Measurements from ENCODE around the gene BLOC1S1. TPM values are rescaled to one million over a fixed set of nuclear protein-coding genes. Genes with fewer than 3 reads are reported as not detected.

BLOC1S1 gene
- total RNA-seq, 1 donor from 2014 or later = 51.0 TPM

GRCh38 chr12:55723516-55724225 is 7.8 kb downstream of the BLOC1S1 start:
- Mint-ChIP-seq H3K27me3 (ENCODE audit: low read depth, unreplicated experiment) (no peaks in the 10 kb centered on the region), H3K27ac (ENCODE audit: unreplicated experiment) (peak overlapping the region; percentile 9), H3K36me3 (ENCODE audit: low read depth, unreplicated experiment) (peaks cover 21% of the 10 kb centered on the region), H3K4me1 (ENCODE audit: low read depth, unreplicated experiment) (peaks cover 36% of the 10 kb centered on the region), H3K9me3 (ENCODE audit: unreplicated experiment) (no peaks in the 10 kb centered on the region), H3K4me3 (ENCODE audit: unreplicated experiment) (peak overlapping the region; percentile 60)
- Histone ChIP-seq H3K27me3 (ENCODE audit: insufficient read depth, low read length) (no peaks in the 10 kb centered on the region), H3K4me1 (ENCODE audit: insufficient read depth, low read length) (peaks cover 57% of the 10 kb centered on the region), H2AFZ (ENCODE audit: low read depth, low read length) (no peak overlapping the region), H3K9ac (ENCODE audit: low read length) (no peak overlapping the region), H3K27ac (ENCODE audit: low read depth, low read length) (no peak overlapping the region), H3K4me2 (ENCODE audit: low read length) (peak overlapping the region; percentile 4), H3K4me3 (ENCODE audit: insufficient read depth, low read depth, low read length) (no peak overlapping the region), H3K9me3 (ENCODE audit: insufficient read depth, low read depth, low read length) (no peaks in the 10 kb centered on the region), H3K79me2 (ENCODE audit: insufficient read depth, low read length) (peaks cover 44% of the 10 kb centered on the region), H4K20me1 (ENCODE audit: insufficient read depth, low read length) (peaks cover 62% of the 10 kb centered on the region), H3K36me3 (ENCODE audit: insufficient read depth, low read length) (peaks cover 29% of the 10 kb centered on the region)
- no peak for TF ChIP-seq CTCF (IDR thresholded peaks at IDR 0.05; ENCODE audit: insufficient read depth, low read depth, low read length)
- no peak for TF ChIP-seq EZH2 (IDR thresholded peaks at IDR 0.05; ENCODE audit: insufficient read depth, low read length)
- DNase-seq (ENCODE audit: low read depth) = no peak
- FAIRE-seq = no peak

GRCh38 chr12:55724226-55724939 is 8.5 kb downstream of the BLOC1S1 start:
- H3K9me3 ChIP-seq (ENCODE audit: insufficient read depth, low read depth, low read length) = no peaks in the 10 kb centered on the region
- H3K4me3 ChIP-seq (ENCODE audit: insufficient read depth, low read depth, low read length) = no peak overlapping the region
- peaks cover 21% of the 10 kb centered on the region for H3K36me3 Mint-ChIP-seq (ENCODE audit: low read depth, unreplicated experiment)
- H4K20me1 ChIP-seq (ENCODE audit: insufficient read depth, low read length) = peaks cover 62% of the 10 kb centered on the region
- H3K4me1 ChIP-seq (ENCODE audit: insufficient read depth, low read length) = peaks cover 50% of the 10 kb centered on the region
- H3K27ac ChIP-seq (ENCODE audit: low read depth, low read length) = no peak overlapping the region
- no peaks in the 10 kb centered on the region for H3K27me3 Mint-ChIP-seq (ENCODE audit: low read depth, unreplicated experiment)
- H3K27me3 ChIP-seq (ENCODE audit: insufficient read depth, low read length) = no peaks in the 10 kb centered on the region
- FAIRE-seq (no peak), DNase-seq (ENCODE audit: low read depth) (peak; percentile 38)
- peak overlapping the region; percentile 99 for H3K4me2 ChIP-seq (ENCODE audit: low read length)
- H3K4me1 Mint-ChIP-seq (ENCODE audit: low read depth, unreplicated experiment) = peaks cover 33% of the 10 kb centered on the region
- no peak overlapping the region for H3K9ac ChIP-seq (ENCODE audit: low read length)
- H2AFZ ChIP-seq (ENCODE audit: low read depth, low read length) = no peak overlapping the region
- TF ChIP-seq EZH2 (IDR thresholded peaks at IDR 0.05; ENCODE audit: insufficient read depth, low read length) = no peak
- peak; percentile 47 for TF ChIP-seq CTCF (IDR thresholded peaks at IDR 0.05; ENCODE audit: insufficient read depth, low read depth, low read length)
- peak overlapping the region; percentile 80 for H3K27ac Mint-ChIP-seq (ENCODE audit: unreplicated experiment)
- H3K79me2 ChIP-seq (ENCODE audit: insufficient read depth, low read length) = peaks cover 46% of the 10 kb centered on the region
- H3K36me3 ChIP-seq (ENCODE audit: insufficient read depth, low read length) = peaks cover 29% of the 10 kb centered on the region
- H3K4me3 Mint-ChIP-seq (ENCODE audit: unreplicated experiment) = peak overlapping the region; percentile 40
- no peaks in the 10 kb centered on the region for H3K9me3 Mint-ChIP-seq (ENCODE audit: unreplicated experiment)
